Peyer's patch (tissue), 4 donors: Measurements from ENCODE around the gene ACTN3. TPM values are rescaled to one million over a fixed set of nuclear protein-coding genes. Genes with fewer than 3 reads are reported as not detected.

ENCODE experiments used
- DNase-seq, 3 donors: peaks; one replicate each; pipeline ENCODE4 v3.0.0-alpha.2; 2017 to 2019
- H3K27ac ChIP-seq, 4 donors: fragments of 200-600 bp; sonication (generic); one replicate each; pipeline ENCODE4 v1.5.1; 2016 to 2019
- H3K27me3 ChIP-seq, 2 donors: fragments of 200-600 bp; sonication (generic); one replicate each; pipeline ENCODE4 v1.5.1; 2019
- H3K36me3 ChIP-seq, 3 donors: fragments of 200-600 bp; sonication (generic); one replicate each; pipeline ENCODE4 v1.5.1; 2016 to 2019
- H3K4me1 ChIP-seq, 4 donors: fragments of 200-600 bp; sonication (generic); one replicate each; pipeline ENCODE4 v1.5.1; 2016 to 2019
- H3K4me3 ChIP-seq, 4 donors: fragments of 200-600 bp; sonication (generic); 1 replicate in 3 of 4; 2 replicates in 1 of 4; pipeline ENCODE4 v1.5.1; 2016 to 2019; ENCODE audit warnings: mild to moderate bottlenecking in 1 of 4
- H3K9me3 ChIP-seq, 4 donors: fragments of 200-600 bp; sonication (generic); one replicate each; pipeline ENCODE4 v1.5.1; 2016 to 2019; ENCODE audit warnings: mild to moderate bottlenecking in 1 of 4
- CTCF ChIP-seq, 6 experiments: fragments of 450-650 bp in 4 of 6; fragments of 200-600 bp in 2 of 6; sonication (generic) in 1 of 6; IDR thresholded peaks; one replicate each; pipeline ENCODE4 v1.5.1; 2017 to 2019; ENCODE audit warnings: antibody characterized with exemption in 6 of 6, mild to moderate bottlenecking in 3 of 6, moderate library complexity in 1 of 6
- POLR2A ChIP-seq, 2 donors: fragments of 450-650 bp; IDR thresholded peaks; one replicate each; pipeline ENCODE4 v1.5.1; 2017; ENCODE audit warnings: antibody characterized with exemption in 2 of 2, mild to moderate bottlenecking in 2 of 2, moderate library complexity in 2 of 2
- total RNA-seq, 4 donors: library from RNA; depleted of rRNA; stranded (reverse); fragments of >200 nt; gene quantifications; one replicate each; pipeline ENCODE4 v1.1.0, GENCODE V29; 2016

Gene ACTN3
- total RNA-seq = not detected

GRCh38 chr11:66546368-66546965 is at the start of gene ACTN3:
Gene ACTN3 (plus strand): TSS chr11:66546903. CDS start chr11:66546938, 35 bp downstream.
- Histone ChIP-seq H3K4me1 (peaks cover 0 to 30% (median 4%) of the 10 kb centered on the region in 4 donors), H3K27ac (peak within 1 kb of the TSS; percentile 68 to 88 (median 80)), H3K36me3 (peaks cover 0 to 18% (median 0%) of the 10 kb centered on the region in 3 donors), H3K9me3 (no peaks in the 10 kb centered on the region), H3K27me3 (no peaks in the 10 kb centered on the region), H3K4me3 (peak within 1 kb of the TSS; percentile 67 to 93 (median 86))
- peak in 2 of 3 donors; percentile 35 to 62 for DNase-seq
- TF ChIP-seq POLR2A (IDR thresholded peaks at IDR 0.05) (no peak), CTCF (IDR thresholded peaks at IDR 0.05) (no peak)

- no peak for TF ChIP-seq POLR2A (IDR thresholded peaks at IDR 0.05)
- TF ChIP-seq CTCF (IDR thresholded peaks at IDR 0.05) = no peak
- peaks cover 0 to 64% (median 0%) of the 10 kb centered on the region in 3 donors for H3K36me3 ChIP-seq
- H3K4me3 ChIP-seq = no peak overlapping the region
Observed at GRCh38 chr11:66497206-66497605, 49.5 kb upstream of the ACTN3 start.

GRCh38 chr11:66498506-66498905 is 48.2 kb upstream of the ACTN3 start:
- H3K4me3 ChIP-seq = no peak overlapping the region
- H3K4me1 ChIP-seq = peaks cover 0 to 4% (median 0%) of the 10 kb centered on the region in 4 donors
- no peak for DNase-seq

More at GRCh38 chr11:66497206-66497605, 49.5 kb upstream of the ACTN3 start:
- Histone ChIP-seq H3K9me3 (no peaks in the 10 kb centered on the region), H3K27me3 (no peaks in the 10 kb centered on the region), H3K27ac (no peak overlapping the region), H3K4me1 (peaks cover 0 to 9% (median 0%) of the 10 kb centered on the region in 4 donors)
- DNase-seq = no peak

GRCh38 chr11:66505276-66505816 is 41.4 kb upstream of the ACTN3 start:
- Histone ChIP-seq H3K27ac (no peak overlapping the region), H3K36me3 (peaks cover 0 to 42% (median 0%) of the 10 kb centered on the region in 3 donors), H3K27me3 (no peaks in the 10 kb centered on the region), H3K4me1 (peaks cover 0 to 4% (median 0%) of the 10 kb centered on the region in 4 donors), H3K9me3 (no peaks in the 10 kb centered on the region), H3K4me3 (no peak overlapping the region)
- DNase-seq = no peak
- no peak for TF ChIP-seq POLR2A (IDR thresholded peaks at IDR 0.05)
- TF ChIP-seq CTCF (IDR thresholded peaks at IDR 0.05) = no peak

More at GRCh38 chr11:66498506-66498905, 48.2 kb upstream of the ACTN3 start:
- TF ChIP-seq CTCF (IDR thresholded peaks at IDR 0.05) (no peak), POLR2A (IDR thresholded peaks at IDR 0.05) (no peak)
- H3K27me3 ChIP-seq = no peaks in the 10 kb centered on the region
- no peak overlapping the region for H3K27ac ChIP-seq
- H3K36me3 ChIP-seq = peaks cover 0 to 59% (median 0%) of the 10 kb centered on the region in 3 donors
- no peaks in the 10 kb centered on the region for H3K9me3 ChIP-seq

- H3K4me1 ChIP-seq = peaks cover 0 to 11% (median 0%) of the 10 kb centered on the region in 4 donors
- H3K9me3 ChIP-seq = no peaks in the 10 kb centered on the region
- H3K36me3 ChIP-seq = peaks cover 0 to 21% (median 0%) of the 10 kb centered on the region in 3 donors
- no peaks in the 10 kb centered on the region for H3K27me3 ChIP-seq
- no peak overlapping the region for H3K4me3 ChIP-seq
- no peak for DNase-seq
- H3K27ac ChIP-seq = no peak overlapping the region
- no peak for TF ChIP-seq CTCF (IDR thresholded peaks at IDR 0.05)
- no peak for TF ChIP-seq POLR2A (IDR thresholded peaks at IDR 0.05)
Observed at GRCh38 chr11:66509131-66509561, 37.6 kb upstream of the ACTN3 start.
